H1 (cell line): Measurements from ENCODE around the gene GRAMD1B. TPM values are rescaled to one million over a fixed set of nuclear protein-coding genes. Genes with fewer than 3 reads are reported as not detected.
"Not testable (repeated sequence)": the region's sequence is repeated elsewhere in the genome, so short reads cannot be mapped to it uniquely, and the experiment has no call there.

Source experiments
- CTCF ChIA-PET: fragments of 300-600 bp; sonication (Branson Sonifier 250); formaldehyde crosslinking; loops from one replicate; lab custom pipeline; 2021; ENCODE audit not compliant: partially characterized antibody; lab: Charles Lee
- POLR2A ChIA-PET: fragments of 300-600 bp; sonication (Branson Sonifier 250); formaldehyde crosslinking; loops from one replicate; lab custom pipeline; 2021; ENCODE audit warnings: inconsistent platforms; ENCODE audit not compliant: partially characterized antibody; lab: Charles Lee
- DNase-seq, 2 experiments: peaks; one replicate each; pipeline versions ENCODE4 v3.0.0 to v3.0.0-alpha.2; 2010 to 2022; ENCODE audit warnings: low spot score in 2 of 2, low read depth in 1 of 2, mixed read lengths in 1 of 2
- FAIRE-seq: peaks from 2 replicates; lab custom pipeline; 2011; peaks lifted over from hg19 to GRCh38; lab: Jason Lieb, UNC
- H2AFZ ChIP-seq: 2 replicates; pipeline ENCODE4 v1.8.1; 2012; ENCODE audit warnings: low read length, inconsistent platforms
- H2AK5ac ChIP-seq: 2 replicates; pipeline ENCODE4 v1.6.1; 2013; ENCODE audit warnings: low read depth, low read length
- H2BK120ac ChIP-seq: replicated peaks from 2 replicates; pipeline ENCODE3; 2013; ENCODE audit warnings: low read depth, low read length, inconsistent platforms
- H2BK12ac ChIP-seq: 2 replicates; pipeline ENCODE4 v1.6.1; 2013; ENCODE audit warnings: low read depth, low read length
- H2BK15ac ChIP-seq: 2 replicates; pipeline ENCODE4 v1.6.1; 2013; ENCODE audit warnings: low read length
- H2BK20ac ChIP-seq: 2 replicates; pipeline ENCODE4 v1.6.1; 2013; ENCODE audit warnings: low read length
- H2BK5ac ChIP-seq: 2 replicates; pipeline ENCODE4 v1.6.1; 2013; ENCODE audit warnings: low read depth, low read length
- H3K14ac ChIP-seq: 2 replicates; pipeline ENCODE4 v1.6.1; 2013; ENCODE audit warnings: inconsistent platforms; ENCODE audit not compliant: insufficient read length
- H3K18ac ChIP-seq: 2 replicates; pipeline ENCODE4 v1.6.1; 2013; ENCODE audit warnings: low read length; ENCODE audit errors: extremely low read depth
- H3K23ac ChIP-seq: 2 replicates; pipeline ENCODE4 v1.6.1; 2013; ENCODE audit warnings: inconsistent platforms; ENCODE audit not compliant: insufficient read length
- H3K23me2 ChIP-seq: 2 replicates; pipeline ENCODE4 v1.6.1; 2013; ENCODE audit warnings: low read depth, low read length
- H3K27ac ChIP-seq: 2 replicates; pipeline ENCODE4 v1.6.1; 2011; ENCODE audit warnings: low read depth, low read length, inconsistent platforms
- H3K27me3 ChIP-seq, 4 experiments: replicated peaks in 1 of 4; 1 replicate in 1 of 4; 2 replicates in 3 of 4; pipeline versions ENCODE4 v1.6.1 to v1.8.1; 2011 to 2013; ENCODE audit warnings: low read length in 3 of 4, mild to moderate bottlenecking in 3 of 4, inconsistent platforms in 2 of 4, mixed read lengths in 2 of 4, moderate library complexity in 1 of 4; ENCODE audit not compliant: control insufficient read depth in 3 of 4, insufficient read depth in 3 of 4; ENCODE audit errors: extremely low read depth in 1 of 4
- H3K36me3 ChIP-seq, 4 experiments: 2 replicates each; pipeline versions ENCODE4 v1.6.1 to v1.8.1; 2011 to 2013; ENCODE audit warnings: mild to moderate bottlenecking in 4 of 4, low read length in 3 of 4, moderate library complexity in 2 of 4, control low read depth in 1 of 4, inconsistent platforms in 1 of 4; ENCODE audit not compliant: insufficient read depth in 4 of 4, control insufficient read depth in 2 of 4
- H3K4ac ChIP-seq: replicated peaks from 2 replicates; pipeline ENCODE3; 2013; ENCODE audit warnings: low read length, low read depth, mixed read lengths, inconsistent platforms; ENCODE audit not compliant: insufficient read length
- H3K4me1 ChIP-seq, 4 experiments: replicated peaks in 1 of 4; 1 replicate in 1 of 4; 2 replicates in 3 of 4; pipeline versions ENCODE4 v1.6.1 to v1.8.1; 2011 to 2013; ENCODE audit warnings: low read length in 3 of 4, inconsistent platforms in 2 of 4, mixed read lengths in 1 of 4; ENCODE audit not compliant: insufficient read depth in 4 of 4, control insufficient read depth in 3 of 4
- H3K4me2 ChIP-seq, 2 experiments: 2 replicates each; pipeline versions ENCODE4 v1.6.1 to v1.8.1; 2011 to 2013; ENCODE audit warnings: low read depth in 2 of 2, low read length in 2 of 2, control low read depth in 1 of 2, inconsistent platforms in 1 of 2, mild to moderate bottlenecking in 1 of 2; ENCODE audit not compliant: insufficient read depth in 1 of 2
- H3K4me3 ChIP-seq, 4 experiments: fragments of 200-600, 300-600 bp in 1 of 4; sonication (generic), shearing (Covaris generic), sonication (Bioruptor Twin) in 1 of 4; 2 replicates each; pipeline versions ENCODE4 v1.5.1 to v1.8.1; 2011 to 2016; ENCODE audit warnings: low read length in 4 of 4, low read depth in 3 of 4, control low read depth in 2 of 4, inconsistent platforms in 2 of 4, mild to moderate bottlenecking in 2 of 4, mixed read lengths in 1 of 4, moderate library complexity in 1 of 4; ENCODE audit not compliant: insufficient read depth in 2 of 4; ENCODE audit errors: extremely low read depth in 1 of 4
- H3K56ac ChIP-seq: replicated peaks from 2 replicates; pipeline ENCODE3; 2013; ENCODE audit warnings: low read depth, mild to moderate bottlenecking, mixed read lengths, low read length, inconsistent platforms; ENCODE audit not compliant: insufficient read length
- H3K79me1 ChIP-seq: 2 replicates; pipeline ENCODE4 v1.6.1; 2013; ENCODE audit warnings: low read depth, low read length, control low read depth
- H3K79me2 ChIP-seq, 2 experiments: 2 replicates each; pipeline versions ENCODE4 v1.6.1 to v1.8.1; 2012 to 2013; ENCODE audit warnings: low read length in 2 of 2, mild to moderate bottlenecking in 2 of 2, inconsistent platforms in 1 of 2; ENCODE audit not compliant: insufficient read depth in 2 of 2, control insufficient read depth in 1 of 2
- H3K9ac ChIP-seq, 4 experiments: replicated peaks in 1 of 4; 1 replicate in 1 of 4; 2 replicates in 3 of 4; pipeline versions ENCODE4 v1.6.1 to v1.8.1; 2011 to 2013; ENCODE audit warnings: low read depth in 3 of 4, low read length in 3 of 4, control low read depth in 2 of 4, mild to moderate bottlenecking in 2 of 4, moderate library complexity in 2 of 4, inconsistent platforms in 1 of 4; ENCODE audit errors: extremely low read depth in 1 of 4
- H3K9me3 ChIP-seq, 2 experiments: 2 replicates each; pipeline versions ENCODE4 v1.6.1 to v1.8.1; 2012 to 2013; ENCODE audit warnings: mild to moderate bottlenecking in 2 of 2, moderate library complexity in 2 of 2, control low read depth in 1 of 2, inconsistent platforms in 1 of 2, low read depth in 1 of 2, low read length in 1 of 2, mixed read lengths in 1 of 2; ENCODE audit not compliant: insufficient read depth in 2 of 2
- H4K20me1 ChIP-seq, 2 experiments: replicated peaks in 1 of 2; 2 replicates each; pipeline versions ENCODE3 to v1.8.1; 2011 to 2013; ENCODE audit warnings: inconsistent platforms in 2 of 2, low read length in 2 of 2, mild to moderate bottlenecking in 1 of 2; ENCODE audit not compliant: insufficient read depth in 2 of 2, control insufficient read depth in 1 of 2
- H4K5ac ChIP-seq: 2 replicates; pipeline ENCODE4 v1.6.1; 2013; ENCODE audit warnings: low read length, low read depth, mixed read lengths, inconsistent platforms; ENCODE audit not compliant: insufficient read length
- H4K8ac ChIP-seq: 2 replicates; pipeline ENCODE4 v1.8.0; 2013; ENCODE audit warnings: mild to moderate bottlenecking, moderate library complexity, low read length, inconsistent platforms; ENCODE audit not compliant: insufficient read depth; ENCODE audit errors: extremely low read depth
- H4K91ac ChIP-seq: replicated peaks from 2 replicates; pipeline ENCODE3; 2013; ENCODE audit warnings: low read length, mixed read lengths, inconsistent platforms; ENCODE audit not compliant: insufficient read length
- WGBS, 2 experiments: shearing (Covaris generic) in 1 of 2; methylation state at CpG; one replicate each; pipeline versions ENCODE4 v1.1.6 to v1.1.7; 2013 to 2015; ENCODE audit warnings: low lambda C conversion rate in 2 of 2, mixed read lengths in 2 of 2, inconsistent platforms in 1 of 2, low coverage in 1 of 2, missing lambda C conversion rate in 1 of 2; ENCODE audit not compliant: insufficient replicate concordance in 2 of 2, insufficient coverage in 1 of 2, insufficient read length in 1 of 2; ENCODE audit errors: extremely low coverage in 1 of 2, missing lambda C conversion rate in 1 of 2; 5-methylcytosine and 5-hydroxymethylcytosine counted together
- polyA plus RNA-seq, 7 experiments: library from polyadenylated mRNA; depleted of rRNA in 3 of 7; stranded (reverse) in 5 of 7; unstranded in 2 of 7; fragments of >200 nt in 5 of 7; fragments of 200-250 nt in 2 of 7; gene quantifications; 1 replicate in 5 of 7; 2 replicates in 1 of 7; 4 replicates in 1 of 7; pipeline versions ENCODE4 v1.2.1 to v1.2.3, GENCODE V29; 2011 to 2013; ENCODE audit warnings: missing spikeins in 2 of 7, mixed read lengths in 2 of 7
- total RNA-seq: library from RNA; stranded (reverse); fragmentation: NEBNext Ultra II Directional; extraction: Animal tissue kit (Norgen Biotek cat#: 25700); gene quantifications from 2 replicates; pipeline ENCODE4 v1.2.1, GENCODE V29; 2021

GRAMD1B gene
- total and polyA plus RNA-seq, 2 of the 8 experiments (the other 6 are each of a cell fraction or from before 2014, with no cell fraction given) = 10.1 to 21.2 TPM

- H3K79me1 ChIP-seq, H3K27me3 ChIP-seq, H3K79me2 ChIP-seq, H3K9me3 ChIP-seq, POLR2A ChIA-PET, H3K23me2 ChIP-seq, H3K4me1 ChIP-seq, H4K91ac ChIP-seq, H4K5ac ChIP-seq, H3K36me3 ChIP-seq, H4K8ac ChIP-seq, H2BK120ac ChIP-seq, H2BK5ac ChIP-seq, H3K4me3 ChIP-seq, H3K56ac ChIP-seq, H2AFZ ChIP-seq, H3K27ac ChIP-seq, H2BK15ac ChIP-seq, H3K18ac ChIP-seq, H3K4ac ChIP-seq, H2BK12ac ChIP-seq, H4K20me1 ChIP-seq, H2AK5ac ChIP-seq, H3K4me2 ChIP-seq, H2BK20ac ChIP-seq, H3K23ac ChIP-seq, H3K14ac ChIP-seq, H3K9ac ChIP-seq, DNase-seq, FAIRE-seq: not testable (repeated sequence)
- CTCF ChIA-PET = interaction anchor here (1.8 kb wide), 1 partner anchor 49 kb away, joined by 4 read pairs; no protein-coding TSS in a partner anchor
- 68% methylated on average over 5 of the region's 5 CpGs; no CpG with 5 or more reads in 1 of the 2 experiments for WGBS, 2 experiments
Measured at GRCh38 chr11:123456448-123456847, 26.4 kb downstream of the GRAMD1B start.
